Measurements from ENCODE around the gene ASPDH. TPM values are rescaled to one million over a fixed set of nuclear protein-coding genes. Genes with fewer than 3 reads are reported as not detected.

The ASPDH gene
- polyA plus RNA-seq, 2 of the 4 experiments (the other 2 are of a cell fraction) = not detected

DNA sequence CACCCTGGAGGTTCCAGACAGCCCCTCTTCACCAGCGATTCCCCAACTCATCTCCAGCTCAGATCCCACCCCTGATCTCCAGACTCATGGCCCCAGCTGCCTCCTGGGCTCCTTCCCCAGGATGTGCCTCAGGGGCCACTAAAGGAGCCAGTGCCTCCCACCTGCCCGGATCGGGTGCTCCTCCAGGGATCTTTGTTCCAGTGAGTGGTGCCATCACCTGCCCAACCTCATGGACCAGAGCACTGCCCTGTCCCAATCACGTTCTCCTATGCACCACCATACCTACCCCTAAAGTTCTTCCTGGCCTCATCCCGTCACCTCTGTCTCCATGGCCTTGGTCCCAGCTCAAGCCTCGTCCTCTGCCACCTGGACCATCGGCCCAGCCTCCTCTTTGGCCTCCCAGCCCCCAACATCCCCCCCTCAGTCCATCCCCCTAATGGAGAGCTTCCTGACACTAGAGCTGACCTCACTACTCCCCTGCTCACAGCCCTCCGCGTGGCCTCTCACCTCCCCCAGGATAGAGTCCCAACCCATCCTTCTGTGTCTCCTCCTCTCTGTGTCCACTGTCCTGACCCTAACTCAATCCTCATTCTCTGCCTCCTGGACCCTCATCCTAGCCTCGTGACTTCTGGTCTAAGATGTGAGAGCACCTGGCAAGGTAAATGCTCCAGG lies 28.3 kb downstream of the ASPDH start:
- Histone ChIP-seq H3K9me3 (peaks cover 16% of the 10 kb centered on the region), H3K27ac (no peak overlapping the region), H3K4me3 (no peak overlapping the region), H3K4me1 (no peaks in the 10 kb centered on the region), H3K4me2 (no peak overlapping the region)
- no peak for FAIRE-seq
- CTCF ChIA-PET = interaction anchor here (0.9 to 3.4 kb wide), 5 partner anchors 12 to 128 kb away, joined by 3 to 12 read pairs (median 6); no protein-coding TSS in a partner anchor
- POLR2A ChIA-PET = no interaction called here
- no peak for ATAC-seq
- DNase-seq (ENCODE audit: low read depth in 1 of 2, low spot score in 1 of 2) = no peak
- WGBS (ENCODE audit: missing lambda C conversion rate) = 95% methylated on average over 10 of the region's 10 CpGs
- TF ChIP-seq SMC3 (IDR thresholded peaks at IDR 0.05) (no peak), FOXS1 (CRISPR knock-in tag; IDR thresholded peaks at IDR 0.05) (no peak)

DNA sequence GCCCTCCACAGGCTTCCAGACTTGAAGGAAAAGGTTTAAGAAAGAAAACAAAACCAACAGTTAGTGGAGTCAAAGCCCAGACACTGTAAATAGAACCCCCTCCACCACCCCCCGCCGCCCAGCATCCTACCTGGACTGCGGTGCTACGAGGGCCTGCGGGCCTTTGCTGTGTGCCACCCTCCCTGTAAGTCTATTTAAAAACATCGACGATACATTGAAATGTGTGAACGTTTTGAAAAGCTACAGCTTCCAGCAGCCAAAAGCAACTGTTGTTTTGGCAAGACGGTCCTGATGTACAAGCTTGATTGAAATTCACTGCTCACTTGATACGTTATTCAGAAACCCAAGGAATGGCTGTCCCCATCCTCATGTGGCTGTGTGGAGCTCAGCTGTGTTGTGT lies 30.8 kb downstream of the ASPDH start:
- WGBS (ENCODE audit: missing lambda C conversion rate) = 88% methylated on average over 10 of the region's 10 CpGs
- no peak overlapping the region for H3K27ac ChIP-seq
- no peak overlapping the region for H3K4me2 ChIP-seq
- ATAC-seq (no peak), DNase-seq (ENCODE audit: low read depth in 1 of 2, low spot score in 1 of 2) (no peak), FAIRE-seq (no peak)
- ChIA-PET POLR2A (no interaction called here), CTCF (interaction anchor here (0.8 to 3.4 kb wide), 6 partner anchors 10 to 119 kb away, joined by 3 to 12 read pairs (median 6); no protein-coding TSS in a partner anchor)
- H3K4me3 ChIP-seq = no peak overlapping the region
- TF ChIP-seq CHD2 (IDR thresholded peaks at IDR 0.05; ENCODE audit: low read length, partially characterized antibody) = no peak
- no peak for TF ChIP-seq EHF (CRISPR knock-in tag; IDR thresholded peaks at IDR 0.05)
- TF ChIP-seq HOXA7 (CRISPR knock-in tag; IDR thresholded peaks at IDR 0.05) = no peak
- no peak for TF ChIP-seq HMGXB4 (CRISPR knock-in tag; IDR thresholded peaks at IDR 0.05; ENCODE audit: borderline replicate concordance)
- TF ChIP-seq, protein P1, sequence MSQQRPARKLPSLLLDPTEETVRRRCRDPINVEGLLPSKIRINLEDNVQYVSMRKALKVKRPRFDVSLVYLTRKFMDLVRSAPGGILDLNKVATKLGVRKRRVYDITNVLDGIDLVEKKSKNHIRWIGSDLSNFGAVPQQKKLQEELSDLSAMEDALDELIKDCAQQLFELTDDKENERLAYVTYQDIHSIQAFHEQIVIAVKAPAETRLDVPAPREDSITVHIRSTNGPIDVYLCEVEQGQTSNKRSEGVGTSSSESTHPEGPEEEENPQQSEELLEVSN (IDR thresholded peaks at IDR 0.05; ENCODE audit: borderline replicate concordance, low read depth) = no peak
- TF ChIP-seq MYC (IDR thresholded peaks at IDR 0.05; ENCODE audit: borderline replicate concordance, low read length) = no peak
- TF ChIP-seq MAFK (IDR thresholded peaks at IDR 0.05; ENCODE audit: partially characterized antibody) = no peak
- no peak for TF ChIP-seq PHF8 (IDR thresholded peaks at IDR 0.05; ENCODE audit: borderline replicate concordance, low read depth)
- no peak for TF ChIP-seq JUN (IDR thresholded peaks at IDR 0.05)
- TF ChIP-seq, protein P2, sequence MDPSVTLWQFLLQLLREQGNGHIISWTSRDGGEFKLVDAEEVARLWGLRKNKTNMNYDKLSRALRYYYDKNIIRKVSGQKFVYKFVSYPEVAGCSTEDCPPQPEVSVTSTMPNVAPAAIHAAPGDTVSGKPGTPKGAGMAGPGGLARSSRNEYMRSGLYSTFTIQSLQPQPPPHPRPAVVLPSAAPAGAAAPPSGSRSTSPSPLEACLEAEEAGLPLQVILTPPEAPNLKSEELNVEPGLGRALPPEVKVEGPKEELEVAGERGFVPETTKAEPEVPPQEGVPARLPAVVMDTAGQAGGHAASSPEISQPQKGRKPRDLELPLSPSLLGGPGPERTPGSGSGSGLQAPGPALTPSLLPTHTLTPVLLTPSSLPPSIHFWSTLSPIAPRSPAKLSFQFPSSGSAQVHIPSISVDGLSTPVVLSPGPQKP (IDR thresholded peaks at IDR 0.05; ENCODE audit: low read depth, low read length) = no peak
- TF ChIP-seq ESRRA (IDR thresholded peaks at IDR 0.05; ENCODE audit: borderline replicate concordance, low read length) = no peak
- no peak for TF ChIP-seq RAD21 (conservative IDR thresholded peaks at IDR 0.05 in 1 of 2, IDR thresholded peaks at IDR 0.05 in 1 of 2)
- TF ChIP-seq NPAS2 (CRISPR knock-in tag; IDR thresholded peaks at IDR 0.05; ENCODE audit: borderline replicate concordance) = no peak
- peaks cover 3% of the 10 kb centered on the region; the same call in 2 of the 3 replicates for H3K4me1 ChIP-seq
- H3K9me3 ChIP-seq = peaks cover 16% of the 10 kb centered on the region

- peaks cover 16% of the 10 kb centered on the region for H3K9me3 ChIP-seq
- no peak overlapping the region for H3K27ac ChIP-seq
- H3K4me1 ChIP-seq = peaks cover 8% of the 10 kb centered on the region
- 80% methylated on average over 15 of the region's 16 CpGs for WGBS (ENCODE audit: missing lambda C conversion rate)
- ATAC-seq = no peak
- H3K4me3 ChIP-seq = no peak overlapping the region
- POLR2A ChIA-PET = no interaction called here
- no peak for FAIRE-seq
- CTCF ChIA-PET = interaction anchor here (0.9 to 3.4 kb wide), 3 partner anchors 22 to 113 kb away, joined by 4 to 12 read pairs (median 5); no protein-coding TSS in a partner anchor
- no peak for DNase-seq (ENCODE audit: low read depth in 1 of 2, low spot score in 1 of 2)
- TF ChIP-seq CHD2 (IDR thresholded peaks at IDR 0.05; ENCODE audit: low read length, partially characterized antibody) = no peak
- no peak for TF ChIP-seq HDAC2 (IDR thresholded peaks at IDR 0.05)
- TF ChIP-seq SREBF2 (IDR thresholded peaks at IDR 0.05) = no peak
- TF ChIP-seq POLR2A (IDR thresholded peaks at IDR 0.05; ENCODE audit: low read length) = no peak
- no peak for TF ChIP-seq TP53 (CRISPR knock-in tag; IDR thresholded peaks at IDR 0.05)
- TF ChIP-seq, protein P3, sequence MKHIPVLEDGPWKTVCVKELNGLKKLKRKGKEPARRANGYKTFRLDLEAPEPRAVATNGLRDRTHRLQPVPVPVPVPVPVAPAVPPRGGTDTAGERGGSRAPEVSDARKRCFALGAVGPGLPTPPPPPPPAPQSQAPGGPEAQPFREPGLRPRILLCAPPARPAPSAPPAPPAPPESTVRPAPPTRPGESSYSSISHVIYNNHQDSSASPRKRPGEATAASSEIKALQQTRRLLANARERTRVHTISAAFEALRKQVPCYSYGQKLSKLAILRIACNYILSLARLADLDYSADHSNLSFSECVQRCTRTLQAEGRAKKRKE (CRISPR knock-in tag; IDR thresholded peaks at IDR 0.05; ENCODE audit: low read depth) = no peak
- no peak for TF ChIP-seq REST (IDR thresholded peaks at IDR 0.05)
- TF ChIP-seq HOXB5 (CRISPR knock-in tag; IDR thresholded peaks at IDR 0.05) = no peak
- no peak overlapping the region for H3K4me2 ChIP-seq
Measured at GRCh38 chr19:50482271-50482855, 31.4 kb downstream of the ASPDH start.

Data from A549 (cell line).